Measurements from ENCODE around the gene DENND1A. TPM values are rescaled to one million over a fixed set of nuclear protein-coding genes. Genes with fewer than 3 reads are reported as not detected.

Gene DENND1A
- total and polyA plus RNA-seq, 2 donors from 2014 or later: 16.3 to 19.6 TPM

DNA sequence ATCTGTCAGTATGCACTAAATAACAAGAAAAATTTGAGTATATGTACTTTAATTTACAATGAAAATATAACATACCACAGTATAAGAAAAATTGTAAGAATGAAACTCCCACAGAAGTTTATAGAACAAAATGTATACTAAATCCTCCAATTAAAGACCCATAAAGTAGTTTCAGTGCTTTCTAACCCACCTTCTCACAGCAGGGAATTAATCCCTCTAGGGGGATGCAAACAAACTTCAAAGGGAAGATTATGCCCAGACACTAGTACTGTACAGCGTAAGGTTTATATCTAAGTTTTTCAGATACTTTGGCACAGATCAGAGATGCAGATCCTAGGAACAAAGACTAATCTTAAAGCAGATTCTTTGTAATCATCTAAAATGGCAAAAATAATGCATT, 57.2 kb downstream of the DENND1A start:
- H3K27ac ChIP-seq (ENCODE audit: low read depth in 2 of 2, low read length in 2 of 2): no peak overlapping the region
- no peak overlapping the region for H3K4me3 ChIP-seq (ENCODE audit: low read length in 3 of 3)
- peaks cover 0 to 4% (median under 1%) of the 10 kb centered on the region in 3 donors for H3K4me1 ChIP-seq (ENCODE audit: control insufficient read depth in 2 of 3, insufficient read depth in 2 of 3, low read depth in 1 of 3, low read length in 3 of 3)
- H3K27me3 ChIP-seq (ENCODE audit: control insufficient read depth, insufficient read depth, low read length): no peaks in the 10 kb centered on the region
- intact Hi-C loops (cut with DNase I): no loop called here
- H3K36me3 ChIP-seq (ENCODE audit: control insufficient read depth in 2 of 3, insufficient read depth in 3 of 3, low read length in 3 of 3): peaks cover 0 to 9% (median 2%) of the 10 kb centered on the region in 3 donors
- no peak overlapping the region for H3K9ac ChIP-seq (ENCODE audit: low read length in 3 of 3)
- TF ChIP-seq, protein P1, sequence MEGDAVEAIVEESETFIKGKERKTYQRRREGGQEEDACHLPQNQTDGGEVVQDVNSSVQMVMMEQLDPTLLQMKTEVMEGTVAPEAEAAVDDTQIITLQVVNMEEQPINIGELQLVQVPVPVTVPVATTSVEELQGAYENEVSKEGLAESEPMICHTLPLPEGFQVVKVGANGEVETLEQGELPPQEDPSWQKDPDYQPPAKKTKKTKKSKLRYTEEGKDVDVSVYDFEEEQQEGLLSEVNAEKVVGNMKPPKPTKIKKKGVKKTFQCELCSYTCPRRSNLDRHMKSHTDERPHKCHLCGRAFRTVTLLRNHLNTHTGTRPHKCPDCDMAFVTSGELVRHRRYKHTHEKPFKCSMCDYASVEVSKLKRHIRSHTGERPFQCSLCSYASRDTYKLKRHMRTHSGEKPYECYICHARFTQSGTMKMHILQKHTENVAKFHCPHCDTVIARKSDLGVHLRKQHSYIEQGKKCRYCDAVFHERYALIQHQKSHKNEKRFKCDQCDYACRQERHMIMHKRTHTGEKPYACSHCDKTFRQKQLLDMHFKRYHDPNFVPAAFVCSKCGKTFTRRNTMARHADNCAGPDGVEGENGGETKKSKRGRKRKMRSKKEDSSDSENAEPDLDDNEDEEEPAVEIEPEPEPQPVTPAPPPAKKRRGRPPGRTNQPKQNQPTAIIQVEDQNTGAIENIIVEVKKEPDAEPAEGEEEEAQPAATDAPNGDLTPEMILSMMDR (IDR thresholded peaks at IDR 0.05; ENCODE audit: borderline replicate concordance, extremely low read depth, insufficient read depth): no peak
- no peaks in the 10 kb centered on the region for H3K9me3 ChIP-seq (ENCODE audit: control insufficient read depth in 2 of 3, insufficient read depth in 1 of 3, low read length in 3 of 3)
- DNase-seq (no peak), FAIRE-seq (no peak)

DNA sequence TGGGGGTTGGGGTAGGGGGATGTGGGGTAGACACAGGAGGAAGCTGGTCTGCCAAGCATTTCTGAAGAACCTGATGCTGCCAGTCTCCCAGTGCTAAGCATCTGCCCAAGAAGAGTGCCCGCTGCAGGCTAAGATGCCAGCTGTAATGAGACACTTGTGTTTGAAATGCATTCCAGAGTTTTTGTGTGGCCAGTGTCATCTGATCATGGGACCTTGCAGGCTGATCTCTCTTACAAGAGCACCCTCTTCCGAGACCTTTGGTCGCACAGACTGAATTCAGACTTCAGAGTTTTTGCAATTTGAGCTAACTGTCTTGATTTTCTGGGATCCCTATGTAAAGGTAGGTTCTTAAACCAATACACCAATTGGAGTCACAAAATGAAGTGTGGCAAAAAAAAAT, 58.1 kb downstream of the DENND1A start:
- no peaks in the 10 kb centered on the region for H3K9me3 ChIP-seq (ENCODE audit: control insufficient read depth in 2 of 3, insufficient read depth in 1 of 3, low read length in 3 of 3)
- no peak overlapping the region for H3K4me3 ChIP-seq (ENCODE audit: low read length in 3 of 3)
- no peak overlapping the region for H3K9ac ChIP-seq (ENCODE audit: low read length in 3 of 3)
- FAIRE-seq (no peak), DNase-seq (peak in 3 of 5 donors; percentile 13 to 74 (median 21))
- H3K4me1 ChIP-seq (ENCODE audit: control insufficient read depth in 2 of 3, insufficient read depth in 2 of 3, low read depth in 1 of 3, low read length in 3 of 3): peaks cover 0 to 4% (median 2%) of the 10 kb centered on the region in 3 donors
- H3K27ac ChIP-seq (ENCODE audit: low read depth in 2 of 2, low read length in 2 of 2): no peak overlapping the region
- intact Hi-C loops (cut with DNase I): no loop called here
- peaks cover 0 to 7% (median 2%) of the 10 kb centered on the region in 3 donors for H3K36me3 ChIP-seq (ENCODE audit: control insufficient read depth in 2 of 3, insufficient read depth in 3 of 3, low read length in 3 of 3)
- TF ChIP-seq, protein P1 (IDR thresholded peaks at IDR 0.05; ENCODE audit: borderline replicate concordance, extremely low read depth, insufficient read depth): peak; percentile 20
- no peaks in the 10 kb centered on the region for H3K27me3 ChIP-seq (ENCODE audit: control insufficient read depth, insufficient read depth, low read length)

DNA sequence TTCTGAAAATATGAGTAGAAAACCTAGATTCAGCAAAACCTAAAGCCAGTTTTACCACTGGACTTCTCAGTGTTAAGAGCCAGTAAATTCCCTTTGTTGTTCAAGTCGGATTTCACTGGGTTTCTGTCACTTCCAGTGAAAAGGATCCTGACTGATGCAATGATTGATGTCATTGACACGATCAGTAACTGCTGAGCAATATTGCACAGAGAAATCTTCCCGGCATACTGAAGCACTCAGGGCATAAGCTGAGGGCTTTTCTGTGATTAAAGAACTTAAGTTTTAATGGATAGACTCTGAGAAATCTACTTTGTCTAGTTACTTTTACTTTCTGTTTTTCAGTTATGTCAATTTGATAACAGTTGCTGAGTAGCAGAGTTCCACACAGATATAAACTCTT, 61.9 kb downstream of the DENND1A start:
- Histone ChIP-seq H3K27ac (ENCODE audit: low read depth in 2 of 2, low read length in 2 of 2) (peak overlapping the region in 1 of 2 donors; percentile 27), H3K9me3 (ENCODE audit: control insufficient read depth in 2 of 3, insufficient read depth in 1 of 3, low read length in 3 of 3) (no peaks in the 10 kb centered on the region), H3K27me3 (ENCODE audit: control insufficient read depth, insufficient read depth, low read length) (no peaks in the 10 kb centered on the region), H3K4me3 (ENCODE audit: low read length in 3 of 3) (peak overlapping the region in 2 of 3 donors; percentile 14 to 44), H3K9ac (ENCODE audit: low read length in 3 of 3) (no peak overlapping the region), H3K36me3 (ENCODE audit: control insufficient read depth in 2 of 3, insufficient read depth in 3 of 3, low read length in 3 of 3) (no peaks in the 10 kb centered on the region), H3K4me1 (ENCODE audit: control insufficient read depth in 2 of 3, insufficient read depth in 2 of 3, low read depth in 1 of 3, low read length in 3 of 3) (peaks cover 0 to 9% (median 7%) of the 10 kb centered on the region in 3 donors)
- no peak for DNase-seq
- TF ChIP-seq, protein P1 (IDR thresholded peaks at IDR 0.05; ENCODE audit: borderline replicate concordance, extremely low read depth, insufficient read depth): no peak
- no peak for FAIRE-seq
- intact Hi-C loops (cut with DNase I): no loop called here

DNA sequence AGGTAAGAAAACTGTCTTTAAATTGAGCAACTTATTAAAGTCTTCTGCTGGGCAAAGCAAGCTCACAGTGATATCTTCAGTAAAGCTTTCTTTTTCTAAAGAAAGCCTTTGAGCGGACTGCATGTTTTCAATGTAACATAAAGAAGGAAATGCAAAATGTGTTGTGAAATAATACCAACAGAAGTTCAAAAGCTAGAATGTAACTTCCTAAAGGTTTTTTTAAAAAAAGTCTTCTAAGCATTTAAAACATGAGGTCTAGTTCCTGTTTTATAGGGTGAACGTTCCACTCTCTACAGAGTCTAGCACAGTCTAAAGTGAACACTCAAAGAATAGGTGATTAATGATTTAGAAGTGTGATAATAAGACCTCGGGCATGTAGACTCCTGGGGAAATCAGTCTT, 62.9 kb downstream of the DENND1A start:
- no peak overlapping the region for H3K9ac ChIP-seq (ENCODE audit: low read length in 3 of 3)
- intact Hi-C loops (cut with DNase I): no loop called here

More for the DNA sequence above, 62.9 kb downstream of the DENND1A start:
- DNase-seq: no peak
- Histone ChIP-seq H3K4me1 (ENCODE audit: control insufficient read depth in 2 of 3, insufficient read depth in 2 of 3, low read depth in 1 of 3, low read length in 3 of 3) (peaks cover 0 to 9% (median 7%) of the 10 kb centered on the region in 3 donors), H3K36me3 (ENCODE audit: control insufficient read depth in 2 of 3, insufficient read depth in 3 of 3, low read length in 3 of 3) (no peaks in the 10 kb centered on the region), H3K9me3 (ENCODE audit: control insufficient read depth in 2 of 3, insufficient read depth in 1 of 3, low read length in 3 of 3) (no peaks in the 10 kb centered on the region), H3K27me3 (ENCODE audit: control insufficient read depth, insufficient read depth, low read length) (no peaks in the 10 kb centered on the region), H3K27ac (ENCODE audit: low read depth in 2 of 2, low read length in 2 of 2) (no peak overlapping the region), H3K4me3 (ENCODE audit: low read length in 3 of 3) (no peak overlapping the region)
- TF ChIP-seq, protein P1 (IDR thresholded peaks at IDR 0.05; ENCODE audit: borderline replicate concordance, extremely low read depth, insufficient read depth): no peak
- FAIRE-seq: no peak

Measured in kidney (tissue), 14 donors.